Prostate gland (tissue), 2 donors: Measurements from ENCODE around the gene TMEM184C.

Experiments used
- POLR2A ChIP-seq: fragments of 450-650 bp; IDR thresholded peaks from one replicate; pipeline ENCODE4 v1.6.1; 2016; ENCODE audit warnings: antibody characterized with exemption, mild to moderate bottlenecking
- POLR2AphosphoS5 ChIP-seq: sonication (generic); formaldehyde crosslinking; IDR thresholded peaks from one replicate; pipeline ENCODE4 v1.6.1; 2017; ENCODE audit warnings: antibody characterized with exemption
- TF ChIP-seq, protein P1 (sequence below), 4 experiments: fragments of 200-600 bp in 2 of 4; fragments of 450-650 bp in 2 of 4; sonication (generic) in 2 of 4; IDR thresholded peaks; 1 replicate in 3 of 4; 2 replicates in 1 of 4; pipeline ENCODE4 v1.5.1; 2016 to 2019; ENCODE audit warnings: antibody characterized with exemption in 4 of 4, mild to moderate bottlenecking in 2 of 4, moderate library complexity in 2 of 4

DNA sequence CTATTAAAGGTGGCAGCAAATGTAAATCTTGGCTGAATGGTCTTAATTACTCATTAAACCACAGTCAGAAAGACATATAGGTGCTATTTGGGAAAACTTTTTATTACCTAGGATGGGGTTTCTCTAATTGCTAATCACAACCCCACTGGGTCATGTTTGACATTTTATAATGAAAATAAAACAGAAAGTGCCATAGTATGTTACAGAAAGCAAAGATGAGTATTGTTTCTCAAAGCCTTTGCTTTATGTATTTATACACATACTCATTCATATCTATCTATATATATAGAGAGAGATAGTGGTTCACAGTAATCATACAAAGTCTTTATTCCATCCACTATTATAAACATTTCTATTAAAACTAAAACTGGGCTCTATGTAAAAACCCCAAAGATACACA is 18.2 kb downstream of the TMEM184C start:
- TF ChIP-seq, protein P1, sequence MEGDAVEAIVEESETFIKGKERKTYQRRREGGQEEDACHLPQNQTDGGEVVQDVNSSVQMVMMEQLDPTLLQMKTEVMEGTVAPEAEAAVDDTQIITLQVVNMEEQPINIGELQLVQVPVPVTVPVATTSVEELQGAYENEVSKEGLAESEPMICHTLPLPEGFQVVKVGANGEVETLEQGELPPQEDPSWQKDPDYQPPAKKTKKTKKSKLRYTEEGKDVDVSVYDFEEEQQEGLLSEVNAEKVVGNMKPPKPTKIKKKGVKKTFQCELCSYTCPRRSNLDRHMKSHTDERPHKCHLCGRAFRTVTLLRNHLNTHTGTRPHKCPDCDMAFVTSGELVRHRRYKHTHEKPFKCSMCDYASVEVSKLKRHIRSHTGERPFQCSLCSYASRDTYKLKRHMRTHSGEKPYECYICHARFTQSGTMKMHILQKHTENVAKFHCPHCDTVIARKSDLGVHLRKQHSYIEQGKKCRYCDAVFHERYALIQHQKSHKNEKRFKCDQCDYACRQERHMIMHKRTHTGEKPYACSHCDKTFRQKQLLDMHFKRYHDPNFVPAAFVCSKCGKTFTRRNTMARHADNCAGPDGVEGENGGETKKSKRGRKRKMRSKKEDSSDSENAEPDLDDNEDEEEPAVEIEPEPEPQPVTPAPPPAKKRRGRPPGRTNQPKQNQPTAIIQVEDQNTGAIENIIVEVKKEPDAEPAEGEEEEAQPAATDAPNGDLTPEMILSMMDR (IDR thresholded peaks at IDR 0.05) = no peak
- TF ChIP-seq POLR2A (no peak), POLR2AphosphoS5 (no peak)
